MM.1S (cell line): Measurements from ENCODE around the gene PI4KB.
"Not testable (repeated sequence)": the region's sequence is repeated elsewhere in the genome, so short reads cannot be mapped to it uniquely, and the experiment has no call there.

Source experiments
- DNase-seq: peaks from one replicate; pipeline ENCODE4 v3.0.0-alpha.2; 2015
- H2AFZ ChIP-seq: fragments of 300-600 bp; sonication (generic); 2 replicates; pipeline ENCODE4 v1.6.0; 2016; ENCODE audit warnings: antibody characterized with exemption, low read length
- H3F3A ChIP-seq: fragments of 300-600 bp; sonication (generic); 2 replicates; pipeline ENCODE4 v1.6.1; 2016; ENCODE audit warnings: mild to moderate bottlenecking, antibody characterized with exemption, low read length, moderate library complexity, mixed read lengths; ENCODE audit not compliant: insufficient read depth
- H3K27ac ChIP-seq: fragments of 300-600 bp; sonication (generic); 2 replicates; pipeline ENCODE4 v1.5.1; 2016; ENCODE audit warnings: mild to moderate bottlenecking, low read length
- H3K27me3 ChIP-seq: fragments of 300-600 bp; sonication (generic); replicated peaks from 2 replicates; pipeline ENCODE4 v1.6.0; 2016; ENCODE audit warnings: low read length; ENCODE audit not compliant: insufficient read depth
- H3K36me3 ChIP-seq: fragments of 300-600 bp; sonication (generic); replicated peaks from 2 replicates; pipeline ENCODE4 v1.6.1; 2016; ENCODE audit warnings: mild to moderate bottlenecking, low read length, mixed read lengths; ENCODE audit not compliant: insufficient read depth
- H3K4me1 ChIP-seq: fragments of 300-600 bp; sonication (generic); 2 replicates; pipeline ENCODE4 v1.6.1; 2016; ENCODE audit warnings: low read length, mixed read lengths
- H3K4me2 ChIP-seq: fragments of 300-600 bp; sonication (generic); 2 replicates; pipeline ENCODE4 v1.6.0; 2016; ENCODE audit warnings: low read depth, low read length
- H3K4me3 ChIP-seq: fragments of 300-600 bp; sonication (generic); 2 replicates; pipeline ENCODE4 v1.5.1; 2016; ENCODE audit warnings: low read length, mixed read lengths
- H3K79me2 ChIP-seq: fragments of 300-600 bp; sonication (generic); 2 replicates; pipeline ENCODE4 v1.6.1; 2016; ENCODE audit warnings: mixed run types, low read length, mixed read lengths
- H3K9ac ChIP-seq: fragments of 300-600 bp; sonication (generic); 2 replicates; pipeline ENCODE4 v1.6.1; 2016; ENCODE audit warnings: low read length, mixed read lengths
- H3K9me2 ChIP-seq: fragments of 300-600 bp; sonication (generic); replicated peaks from 2 replicates; pipeline ENCODE4 v1.6.1; 2016; ENCODE audit warnings: mild to moderate bottlenecking, low read length, mixed read lengths; ENCODE audit not compliant: insufficient read depth
- H3K9me3 ChIP-seq: fragments of 300-600 bp; sonication (generic); replicated peaks from 2 replicates; pipeline ENCODE4 v1.6.1; 2016; ENCODE audit warnings: mild to moderate bottlenecking, low read length, mixed read lengths; ENCODE audit not compliant: insufficient read depth
- H4K20me1 ChIP-seq: fragments of 300-600 bp; sonication (generic); 2 replicates; pipeline ENCODE4 v1.6.1; 2016; ENCODE audit warnings: mild to moderate bottlenecking, low read length, moderate library complexity, mixed read lengths; ENCODE audit not compliant: insufficient read depth
- CTCF ChIP-seq: fragments of 300-600 bp; sonication (generic); IDR thresholded peaks from 2 replicates; pipeline ENCODE4 v1.5.1; 2016; ENCODE audit warnings: antibody characterized with exemption, low read length, mixed read lengths
- EZH2 ChIP-seq: fragments of 300-600 bp; sonication (generic); optimal IDR thresholded peaks from 2 replicates; pipeline ENCODE3; 2017; ENCODE audit warnings: low read depth, mild to moderate bottlenecking, antibody characterized with exemption, low read length, mixed read lengths
- EZH2phosphoT487 ChIP-seq: fragments of 300-600 bp; sonication (generic); IDR thresholded peaks from 2 replicates; pipeline ENCODE4 v1.6.1; 2018; ENCODE audit warnings: antibody characterized with exemption, low read length

PI4KB gene

DNA sequence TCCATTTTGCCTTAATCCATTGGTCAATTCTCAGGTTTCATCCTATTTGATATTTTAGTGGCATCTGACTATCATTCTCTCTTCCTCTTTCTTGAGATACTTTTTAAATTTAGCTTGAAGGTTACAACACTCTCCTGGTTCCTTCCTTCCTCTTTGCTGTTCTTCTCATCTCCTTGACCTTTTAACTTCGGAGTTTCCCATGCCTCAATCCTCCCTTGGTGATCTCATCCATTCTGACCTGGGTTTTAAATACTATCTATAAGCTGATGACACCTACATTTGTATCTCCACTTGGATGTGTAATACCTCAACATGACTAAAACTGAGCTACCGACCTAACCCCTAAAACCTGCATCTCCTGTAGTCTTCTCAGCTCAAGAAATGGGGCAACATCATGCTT is 50.0 kb downstream of the PI4KB start:
- no peak overlapping the region for H3K27ac ChIP-seq
- peaks cover under 1% of the 10 kb centered on the region; the same call in 1 of the 2 replicates for H3K79me2 ChIP-seq
- H3K4me1 ChIP-seq, result no peaks in the 10 kb centered on the region; the same call in 1 of the 2 replicates
- H3F3A ChIP-seq, result peaks cover 10% of the 10 kb centered on the region
- H3K4me2 ChIP-seq, result no peak overlapping the region
- no peak for DNase-seq
- H3K4me3 ChIP-seq, result no peak overlapping the region
- TF ChIP-seq CTCF (no peak), EZH2 (no peak), EZH2phosphoT487 (no peak)
- no peaks in the 10 kb centered on the region for H3K9me3 ChIP-seq
- no peaks in the 10 kb centered on the region for H3K36me3 ChIP-seq
- no peak overlapping the region for H2AFZ ChIP-seq
- no peaks in the 10 kb centered on the region for H4K20me1 ChIP-seq
- no peaks in the 10 kb centered on the region for H3K9me2 ChIP-seq
- no peak overlapping the region for H3K9ac ChIP-seq
- no peaks in the 10 kb centered on the region for H3K27me3 ChIP-seq

- not testable (repeated sequence) for H3F3A ChIP-seq, H3K79me2 ChIP-seq, H2AFZ ChIP-seq, H3K4me1 ChIP-seq, H3K4me3 ChIP-seq, H4K20me1 ChIP-seq, H3K9me2 ChIP-seq, H3K4me2 ChIP-seq, H3K9ac ChIP-seq, H3K9me3 ChIP-seq, H3K27me3 ChIP-seq, H3K27ac ChIP-seq, H3K36me3 ChIP-seq, DNase-seq
Measured at GRCh38 chr1:151275341-151275740, 51.9 kb downstream of the PI4KB start.

DNA sequence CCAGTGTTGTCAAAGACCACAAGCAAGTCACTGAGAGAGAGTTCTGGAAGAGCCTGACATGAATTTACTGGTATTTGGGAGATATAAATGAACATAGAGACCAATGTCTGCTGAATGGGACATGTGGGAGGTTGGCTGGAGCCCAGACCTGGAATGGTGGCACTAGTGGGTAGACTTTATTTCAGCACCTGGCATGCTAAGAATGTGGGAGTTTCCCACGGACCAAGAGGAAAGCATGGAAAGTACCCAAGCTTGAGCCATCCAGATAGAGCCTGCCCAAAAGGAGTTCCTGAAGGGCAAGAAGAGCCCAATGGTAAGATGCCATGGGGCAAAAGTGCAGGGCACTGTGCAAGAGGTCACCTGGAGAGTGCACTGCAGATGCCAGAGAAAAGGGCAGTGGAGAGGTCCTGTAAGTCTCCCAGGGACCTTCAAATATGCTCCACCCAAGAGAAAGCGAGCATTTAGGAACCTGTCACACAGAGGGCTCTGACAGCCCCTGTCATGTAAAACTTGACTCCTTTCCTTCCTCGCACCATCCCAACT is 53.2 kb downstream of the PI4KB start:
- H3K9me3 ChIP-seq, result no peaks in the 10 kb centered on the region
- H3K4me2 ChIP-seq, result no peak overlapping the region
- no peaks in the 10 kb centered on the region for H4K20me1 ChIP-seq
- no peaks in the 10 kb centered on the region for H3F3A ChIP-seq
- no peaks in the 10 kb centered on the region for H3K27me3 ChIP-seq
- no peak overlapping the region for H3K4me3 ChIP-seq
- TF ChIP-seq EZH2, result no peak
- TF ChIP-seq CTCF, result no peak
- no peak for TF ChIP-seq EZH2phosphoT487
- H3K9ac ChIP-seq, result no peak overlapping the region
- H3K36me3 ChIP-seq, result no peaks in the 10 kb centered on the region
- H3K4me1 ChIP-seq, result no peaks in the 10 kb centered on the region
- DNase-seq, result no peak
- no peaks in the 10 kb centered on the region for H3K9me2 ChIP-seq
- H3K79me2 ChIP-seq, result no peaks in the 10 kb centered on the region
- H2AFZ ChIP-seq, result no peak overlapping the region
- no peak overlapping the region for H3K27ac ChIP-seq

DNA sequence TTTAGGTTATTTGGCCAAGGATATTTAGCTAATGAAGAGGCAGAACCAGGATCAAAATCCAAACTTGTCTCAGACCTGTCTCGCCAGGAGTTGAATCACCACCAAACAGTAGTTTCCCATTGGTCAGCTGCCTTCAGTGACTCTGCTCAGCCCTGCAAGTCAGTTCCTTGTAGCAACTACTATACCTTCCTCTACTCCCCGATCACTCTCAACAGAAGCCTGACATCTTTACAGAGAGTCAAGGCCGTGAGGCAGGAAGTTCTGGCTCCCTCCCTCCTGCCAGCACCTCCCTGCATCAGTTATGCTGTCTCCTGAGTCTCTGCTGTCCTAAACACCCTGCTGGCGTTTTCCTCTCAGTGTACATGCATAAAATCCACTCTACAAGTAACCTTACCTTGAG is 59.5 kb downstream of the PI4KB start:
- H3K4me1 ChIP-seq, result no peaks in the 10 kb centered on the region
- H3K79me2 ChIP-seq, result 0 out of 2 replicates have a peak, but pooled peaks cover 2% of the 10 kb centered on the region

More for the DNA sequence above, 59.5 kb downstream of the PI4KB start:
- no peak for TF ChIP-seq CTCF
- TF ChIP-seq EZH2phosphoT487, result no peak
- no peak for TF ChIP-seq EZH2
- no peaks in the 10 kb centered on the region for H3K27me3 ChIP-seq
- no peak overlapping the region for H3K9ac ChIP-seq
- H3K4me2 ChIP-seq, result no peak overlapping the region
- H3F3A ChIP-seq, result no peaks in the 10 kb centered on the region; the same call in 1 of the 2 replicates
- H3K9me2 ChIP-seq, result no peaks in the 10 kb centered on the region
- H3K36me3 ChIP-seq, result no peaks in the 10 kb centered on the region; the same call in 1 of the 2 replicates
- no peak overlapping the region for H3K4me3 ChIP-seq
- H2AFZ ChIP-seq, result no peak overlapping the region
- DNase-seq, result no peak
- H4K20me1 ChIP-seq, result no peaks in the 10 kb centered on the region
- H3K9me3 ChIP-seq, result no peaks in the 10 kb centered on the region
- H3K27ac ChIP-seq, result no peak overlapping the region
